Colon (tissue), 2 donors: Measurements from ENCODE around the gene ZNF417.
"Not testable (repeated sequence)": the region's sequence is repeated elsewhere in the genome, so short reads cannot be mapped to it uniquely, and the experiment has no call there.

Source experiments
- FAIRE-seq: peaks from 2 replicates; lab custom pipeline; 2012; peaks lifted over from hg19 to GRCh38; lab: Jason Lieb, UNC
- donor health status: control.
- donor health status: control.

Gene ZNF417

DNA sequence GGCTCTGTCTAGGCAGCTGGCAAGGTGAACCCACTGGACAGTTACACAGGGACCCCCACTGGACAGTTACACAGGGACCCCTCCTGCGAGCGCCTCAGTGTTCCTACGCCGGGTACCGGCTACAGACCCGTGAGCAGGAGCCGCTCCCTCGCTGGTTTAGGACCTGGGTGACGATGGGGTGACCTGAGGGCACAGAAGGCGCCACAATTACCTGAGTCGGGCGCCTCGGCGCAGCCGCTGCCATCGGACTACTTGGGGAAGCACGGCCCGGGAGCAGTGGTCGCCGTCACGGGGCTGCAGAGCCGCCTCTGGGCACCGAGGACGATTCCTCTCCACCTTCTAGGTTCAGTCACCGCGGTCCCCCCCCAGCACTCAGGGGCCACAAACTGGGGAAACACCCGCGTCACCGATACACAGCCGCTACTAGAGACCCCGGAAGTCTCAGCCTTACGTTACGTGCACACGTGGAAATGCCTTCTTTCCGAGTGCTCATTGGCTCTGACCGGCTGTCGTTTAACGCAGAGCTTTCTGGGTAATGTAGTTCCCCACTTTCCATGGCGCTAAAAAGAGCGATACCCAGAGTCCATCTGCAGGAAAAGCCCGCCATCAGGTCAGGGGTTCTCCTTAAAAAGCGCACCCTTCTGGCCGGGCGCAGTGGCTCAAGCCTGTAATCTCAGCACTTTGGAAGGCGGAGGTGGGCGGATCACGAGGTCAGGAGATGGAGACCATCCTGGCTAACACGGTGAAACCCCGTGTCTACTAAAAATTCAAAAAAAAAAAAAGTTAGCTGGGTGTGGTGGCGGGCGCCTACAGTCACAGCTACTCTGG lies at the start of gene ZNF417:
Gene ZNF417 (minus strand): TSS at position 425 of the 828 bp plus-strand sequence. CDS start 181 bp downstream, at position 244.
- FAIRE-seq, result not testable (repeated sequence)

DNA sequence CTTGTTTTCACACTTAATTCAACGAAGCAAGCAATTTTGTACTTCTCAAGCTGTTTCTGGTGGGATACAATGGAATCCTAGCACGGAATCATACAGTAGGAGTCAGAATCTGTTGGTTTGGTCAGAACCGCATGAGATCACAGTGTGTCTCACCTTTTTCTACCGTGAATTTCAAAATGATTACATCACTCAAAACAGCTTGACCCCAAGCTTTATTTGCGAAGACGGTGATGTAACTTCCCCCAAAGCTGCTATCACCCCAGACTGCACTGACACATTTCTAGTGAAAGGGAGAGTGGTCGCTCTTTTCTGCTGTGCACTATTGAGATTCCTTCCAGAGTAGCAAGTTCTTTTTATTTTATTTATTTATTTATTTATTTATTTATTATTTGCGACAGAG lies 48.4 kb upstream of the ZNF417 start:
- FAIRE-seq, result no peak

DNA sequence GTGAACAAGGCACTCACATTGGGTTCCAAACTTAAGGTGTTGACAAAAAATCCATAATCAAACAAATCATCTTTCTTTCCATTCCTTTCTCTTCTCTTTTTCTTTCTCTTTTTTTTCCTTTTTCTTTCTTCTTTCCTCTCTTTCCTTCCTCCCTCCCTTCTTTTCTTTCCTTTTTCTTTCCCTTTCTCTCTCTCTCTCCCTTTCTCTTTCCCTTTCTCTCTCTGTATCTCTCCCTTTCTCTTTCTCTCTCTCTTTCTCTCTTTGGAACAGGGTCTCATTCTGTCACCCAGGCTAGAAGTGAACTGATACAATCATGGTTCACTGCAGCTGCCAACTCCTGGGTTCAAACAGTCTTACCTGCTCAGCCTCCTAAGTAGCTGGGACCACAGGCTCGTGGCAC lies 45.4 kb upstream of the ZNF417 start:
- no peak for FAIRE-seq

- FAIRE-seq, result no peak
Measured at GRCh38 chr19:57954996-57955395, 38.6 kb upstream of the ZNF417 start.

GRCh38 chr19:57949702-57950101 lies 33.3 kb upstream of the ZNF417 start:
- no peak for FAIRE-seq

GRCh38 chr19:57949296-57949695 lies 32.9 kb upstream of the ZNF417 start:
- FAIRE-seq, result no peak

GRCh38 chr19:57947419-57948134 lies 31.2 kb upstream of the ZNF417 start, which contains the start of gene ZNF256:
TSS of gene ZNF256 (minus strand) at chr19:57947706. CDS start at chr19:57947474, 232 bp downstream.
- FAIRE-seq, result no peak

DNA sequence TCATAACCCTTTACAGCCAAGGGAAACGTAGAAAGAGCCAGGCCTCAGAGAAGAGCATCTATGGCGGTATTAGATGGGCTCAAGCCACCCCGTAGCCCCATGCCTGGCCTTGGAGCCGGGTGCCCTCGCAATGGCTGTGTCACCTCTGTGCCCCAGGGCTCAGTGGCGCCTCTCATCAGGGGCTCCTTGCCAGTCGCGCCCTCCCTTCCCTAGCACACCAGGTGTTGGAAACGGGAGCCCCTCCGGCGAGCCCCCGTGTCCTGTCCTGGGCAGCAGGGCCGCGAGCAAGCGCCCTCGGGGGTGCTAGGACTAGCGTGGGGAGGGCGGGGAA lies 30.7 kb upstream of the ZNF417 start:
- FAIRE-seq, result no peak

- FAIRE-seq, result no peak
Measured at GRCh38 chr19:57946316-57946715, 29.9 kb upstream of the ZNF417 start.

- no peak for FAIRE-seq
Measured at GRCh38 chr19:57941593-57941992, 25.2 kb upstream of the ZNF417 start.

DNA sequence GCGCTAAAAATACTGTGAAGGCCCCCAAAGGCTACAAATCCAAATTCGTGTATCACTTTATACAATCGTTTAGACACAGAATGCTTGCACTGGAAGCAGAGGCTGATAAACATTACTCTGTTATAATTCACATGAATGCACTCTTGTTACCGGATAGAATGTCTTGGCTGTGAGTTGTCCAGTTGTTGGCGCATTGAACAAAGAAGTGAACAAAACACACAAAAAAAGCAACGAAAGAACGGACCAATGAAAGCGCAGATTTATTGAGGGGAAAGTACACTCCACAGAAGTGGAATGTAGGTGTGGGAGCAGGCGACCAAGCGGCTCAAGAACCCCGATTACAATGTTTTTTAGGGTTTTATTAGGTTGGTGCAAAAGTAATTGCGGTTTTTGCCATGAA lies 19.3 kb upstream of the ZNF417 start:
- FAIRE-seq, result no peak

GRCh38 chr19:57934820-57935665 lies 18.7 kb upstream of the ZNF417 start, which contains the start of gene ZNF418:
TSS of gene ZNF418 (minus strand) at chr19:57935402. CDS start at chr19:57933822, 1,580 bp downstream.
- FAIRE-seq, result no peak

DNA sequence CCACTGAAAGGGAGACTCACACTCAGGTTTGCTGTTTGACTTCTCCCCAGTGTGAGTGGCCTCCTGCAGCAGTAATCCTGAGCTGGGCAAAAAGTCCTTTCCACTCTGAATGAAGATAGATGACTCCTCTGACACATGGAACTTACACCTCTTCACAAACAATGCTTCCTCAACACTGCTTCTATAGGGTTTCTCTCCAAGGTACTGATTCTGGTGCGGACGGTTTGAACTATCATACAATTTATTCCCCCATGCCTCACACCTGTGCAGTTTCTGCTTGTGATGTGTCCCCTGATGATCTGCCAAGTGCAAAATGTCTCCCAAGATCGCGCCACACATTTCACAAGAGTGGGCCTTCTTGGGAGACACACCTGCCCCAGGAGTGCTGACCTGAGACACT lies 11.2 kb upstream of the ZNF417 start:
- no peak for FAIRE-seq

DNA sequence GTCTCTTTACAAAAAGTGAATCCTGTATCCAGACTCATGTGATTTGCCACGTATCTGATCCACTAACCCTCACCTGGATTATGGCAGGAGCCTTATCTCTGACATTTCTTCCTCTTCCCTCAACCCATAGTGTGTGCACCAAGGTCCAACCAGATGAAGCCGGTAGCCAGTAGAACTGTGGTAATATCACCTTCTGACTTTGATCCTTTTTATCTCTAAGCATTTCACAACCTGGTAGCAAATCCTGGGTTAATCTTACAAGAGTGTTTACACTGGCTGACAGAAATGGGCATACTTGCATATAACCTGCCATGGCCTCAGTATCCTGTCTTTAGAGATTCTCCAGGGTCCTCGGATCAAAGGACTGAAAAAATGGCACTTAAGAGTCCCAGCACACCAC lies 1.9 kb downstream of the ZNF417 start:
- no peak for FAIRE-seq

DNA sequence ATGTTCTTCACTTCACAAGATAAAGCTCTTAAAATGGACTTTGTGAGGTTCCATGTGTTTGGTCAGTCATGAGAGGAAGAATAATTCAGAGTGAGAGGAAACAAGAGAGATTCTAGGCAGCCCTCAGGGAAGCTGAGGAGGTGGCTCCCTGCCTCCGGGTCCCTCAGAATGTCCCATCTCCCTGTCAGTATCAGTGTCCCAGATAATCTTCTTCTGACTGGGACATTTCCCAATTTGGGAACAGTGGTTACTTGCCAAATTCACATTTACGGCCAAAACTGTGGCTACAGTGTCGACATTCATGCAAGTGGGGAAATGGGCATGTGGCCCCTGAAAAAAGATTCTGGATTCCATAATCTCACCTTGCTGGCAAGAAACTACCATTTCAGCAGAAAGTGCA lies 9.0 kb downstream of the ZNF417 start:
- no peak for FAIRE-seq

DNA sequence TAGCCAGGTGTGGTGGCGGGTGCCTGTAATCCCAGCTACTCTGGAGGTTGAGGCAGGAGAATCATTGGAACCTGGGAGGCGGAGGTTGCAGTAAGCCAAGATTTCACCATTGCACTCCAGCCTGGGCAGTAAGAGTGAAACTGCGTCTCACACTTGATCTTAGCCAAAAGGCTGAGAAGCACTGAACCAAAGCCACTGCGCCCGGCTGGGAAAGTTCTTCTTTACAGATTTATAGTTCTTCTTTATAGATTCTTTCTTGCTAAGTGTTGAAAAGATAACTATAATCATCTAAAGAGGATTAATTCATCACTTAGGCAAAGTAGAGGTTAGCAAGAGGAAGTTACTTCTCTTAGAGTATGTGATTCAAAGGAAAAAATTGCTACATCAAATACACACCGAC lies 11.1 kb downstream of the ZNF417 start:
- FAIRE-seq, result no peak

DNA sequence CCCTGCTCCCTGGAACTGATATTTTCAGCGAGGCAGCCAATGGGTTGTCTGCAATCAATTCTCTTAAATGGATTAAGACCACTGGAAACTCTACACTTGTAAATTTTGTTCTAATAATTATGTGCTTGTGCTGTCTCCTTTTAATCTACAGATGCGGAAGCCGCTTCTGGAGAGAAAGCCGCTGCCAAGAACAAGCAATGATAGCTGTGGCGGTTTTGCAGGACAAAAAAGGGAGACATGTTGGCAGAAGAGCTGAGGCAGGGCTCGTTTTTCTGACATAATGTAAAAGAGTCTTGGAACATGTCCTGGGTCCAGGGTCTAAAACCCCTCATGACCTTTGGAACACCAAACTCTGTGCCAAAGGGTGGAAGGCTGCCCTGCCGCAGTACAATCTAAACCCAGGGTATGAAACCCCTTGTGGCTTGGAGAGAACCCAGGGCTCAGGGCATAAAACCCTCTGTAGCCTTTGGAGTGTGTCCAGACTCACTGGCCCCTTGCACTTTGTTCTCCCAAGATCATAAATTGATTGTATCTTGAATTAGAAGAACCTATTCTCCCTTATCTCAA lies 12.7 kb downstream of the ZNF417 start:
- no peak for FAIRE-seq

DNA sequence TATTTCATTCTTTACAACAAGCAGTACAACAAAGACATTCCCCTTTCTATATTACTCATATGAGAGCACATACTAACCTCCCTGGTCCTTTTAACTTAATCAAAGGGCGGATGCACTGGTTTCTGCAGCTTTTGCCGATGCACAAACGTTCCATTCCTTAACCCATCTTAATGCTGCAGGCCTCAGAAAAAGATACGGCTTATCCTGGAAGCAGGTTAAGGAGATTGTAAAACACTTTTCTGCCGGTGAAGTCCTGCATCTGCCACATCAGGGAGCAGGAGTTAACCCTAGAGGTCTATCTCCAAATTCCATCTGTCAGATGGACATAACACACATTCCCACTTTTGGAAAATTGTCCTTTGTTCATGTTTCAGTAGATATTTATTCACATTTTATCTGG lies 16.1 kb downstream of the ZNF417 start:
- FAIRE-seq, result no peak

DNA sequence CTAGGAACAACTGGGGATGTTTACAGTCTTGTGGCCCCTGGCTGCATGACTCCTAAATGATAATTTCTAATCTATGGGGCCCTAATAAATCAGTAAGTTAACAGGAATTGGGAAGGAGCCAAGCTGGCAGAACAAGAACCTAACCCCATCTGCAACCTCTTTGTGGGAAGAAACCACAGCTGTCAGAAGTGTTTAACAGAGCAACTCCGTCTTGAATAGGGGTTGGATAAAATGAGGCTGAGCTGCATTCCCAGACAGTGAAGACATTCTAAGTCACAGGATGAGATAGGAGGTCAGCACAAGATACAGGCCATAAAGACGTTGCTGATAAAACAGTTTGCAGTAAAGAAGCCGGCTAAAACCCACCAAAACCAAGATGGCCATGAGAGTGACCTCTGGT lies 25.7 kb downstream of the ZNF417 start:
- FAIRE-seq, result not testable (repeated sequence)

DNA sequence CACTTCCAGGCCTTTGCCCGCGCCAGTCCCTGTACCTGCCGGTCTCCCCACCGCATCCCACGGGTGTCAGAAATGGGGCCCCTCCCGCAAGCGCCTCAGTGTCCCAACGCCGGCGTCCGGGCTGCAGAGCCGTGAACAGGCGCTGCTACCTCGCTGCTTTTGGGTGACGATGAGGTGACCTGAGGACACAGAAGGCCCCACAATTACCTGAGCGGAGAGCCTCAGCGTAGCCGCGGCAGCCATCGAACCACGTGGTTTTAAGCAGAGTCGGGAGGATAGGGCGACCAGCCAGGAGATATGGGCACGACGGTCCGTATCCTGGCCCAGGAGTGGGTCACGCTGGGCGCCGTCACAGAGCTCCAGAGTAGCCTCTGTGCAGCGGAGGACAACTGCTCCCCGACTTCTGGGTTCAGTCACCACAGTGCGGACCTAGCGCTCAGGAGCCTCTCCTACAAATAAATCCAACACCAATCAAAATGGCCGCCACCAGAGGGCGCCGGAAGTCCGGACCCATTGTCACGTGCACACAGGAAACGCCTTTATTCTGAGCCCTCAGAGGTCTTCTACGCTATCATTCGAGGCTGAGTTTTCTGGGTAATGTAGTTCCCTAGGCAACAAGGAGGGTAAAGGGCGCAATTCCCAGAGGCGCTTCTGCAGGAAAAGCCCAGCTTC lies 27.7 kb downstream of the ZNF417 start, which contains the start of gene ZNF814:
Gene ZNF814 (minus strand): TSS at position 478 of the 672 bp plus-strand sequence. CDS start 235 bp downstream, at position 243.
- no peak for FAIRE-seq

GRCh38 chr19:57888107-57888559 lies 28.3 kb downstream of the ZNF417 start:
- FAIRE-seq, result no peak
